Measurements from ENCODE around the gene MASP1. TPM values are rescaled to one million over a fixed set of nuclear protein-coding genes. Genes with fewer than 3 reads are reported as not detected.

Gene MASP1
- total and polyA plus RNA-seq, 2 donors (not counting 1 experiment from before 2014, with no cell fraction given) = not detected

DNA sequence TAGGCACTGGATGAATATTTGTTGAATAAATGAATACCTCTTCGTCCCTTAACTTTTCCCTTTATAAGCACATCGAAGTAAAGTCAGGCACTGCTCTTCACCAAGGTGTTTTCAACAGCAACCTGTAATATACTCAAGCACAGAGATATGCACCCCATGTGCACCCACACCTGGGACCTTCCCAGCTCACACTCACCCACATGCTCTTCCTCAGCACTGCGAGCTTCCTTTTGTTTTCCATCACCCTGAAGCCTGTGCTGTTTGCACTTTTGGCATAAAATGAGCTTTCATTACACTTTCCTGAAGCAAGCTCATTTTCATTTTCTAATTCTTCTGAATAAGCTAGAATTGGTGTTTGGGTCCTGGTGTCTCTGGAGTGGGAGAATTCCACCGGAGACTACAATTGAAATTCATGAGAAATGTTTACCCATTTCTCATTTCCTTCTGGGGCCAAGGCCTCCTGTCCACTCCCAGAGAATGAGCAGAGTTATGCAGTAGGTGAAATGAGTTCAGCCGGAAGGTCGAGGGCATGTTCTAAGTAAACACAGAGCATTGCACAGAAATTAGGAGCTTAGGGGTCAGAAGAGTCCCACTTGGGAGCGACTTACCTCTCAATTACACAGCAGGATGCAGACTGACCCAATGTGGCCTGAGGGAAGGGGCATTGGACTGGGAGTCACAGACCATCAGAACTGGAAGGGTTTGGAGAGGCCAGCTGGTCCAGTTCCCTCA is 15.0 kb downstream of the MASP1 start:
- Histone ChIP-seq H3K79me2 (ENCODE audit: control insufficient read depth, insufficient read depth, low read length) (no peaks in the 10 kb centered on the region), H3K9ac (ENCODE audit: low read length) (no peak overlapping the region), H3K4me2 (replicated peaks; ENCODE audit: low read depth, low read length, poor library complexity, severe bottlenecking) (no peak overlapping the region), H3K9me3 (ENCODE audit: control extremely low read depth in 1 of 3, control insufficient read depth in 2 of 3, insufficient read depth in 1 of 3, low read length in 2 of 3) (no peaks in the 10 kb centered on the region), H3K27ac (ENCODE audit: low read length in 2 of 2) (no peak overlapping the region), H3K4me1 (ENCODE audit: control insufficient read depth in 2 of 2, insufficient read depth in 2 of 2, low read length in 2 of 2) (no peaks in the 10 kb centered on the region), H2AFZ (ENCODE audit: insufficient read depth, low read depth, low read length, poor library complexity, severe bottlenecking) (no peak overlapping the region), H3K36me3 (replicated peaks in 1 of 2; ENCODE audit: control extremely low read depth in 1 of 2, control insufficient read depth in 1 of 2, extremely low read depth in 1 of 2, insufficient read depth in 2 of 2, low read length in 1 of 2) (no peaks in the 10 kb centered on the region), H3K27me3 (replicated peaks in 1 of 4; ENCODE audit: control extremely low read depth in 1 of 4, control insufficient read depth in 3 of 4, insufficient read depth in 4 of 4, low read length in 3 of 4) (peaks cover 0 to 2% (median 0%) of the 10 kb centered on the region in 4 experiments), H4K20me1 (ENCODE audit: control insufficient read depth, insufficient read depth, low read length, poor library complexity, severe bottlenecking) (no peaks in the 10 kb centered on the region), H3K4me3 (ENCODE audit: control extremely low read depth in 1 of 5, extremely low read depth in 1 of 5, insufficient read depth in 1 of 5, low read depth in 2 of 5, low read length in 4 of 5) (no peak overlapping the region)
- ChIA-PET CTCF (interaction anchor here (0.6 kb wide), 1 partner anchor 1331 kb away, joined by 4 read pairs; no protein-coding TSS in a partner anchor), POLR2A (no interaction called here)
- WGBS (ENCODE audit: insufficient coverage) = 83% methylated on average over 4 of the region's 7 CpGs
- intact Hi-C loops (cut with micrococcal nuclease) = no loop called here
- TF ChIP-seq EZH2 (IDR thresholded peaks at IDR 0.05; ENCODE audit: borderline replicate concordance, insufficient read depth, low read depth, low read length, poor library complexity, severe bottlenecking) = no peak
- TF ChIP-seq, protein P1, sequence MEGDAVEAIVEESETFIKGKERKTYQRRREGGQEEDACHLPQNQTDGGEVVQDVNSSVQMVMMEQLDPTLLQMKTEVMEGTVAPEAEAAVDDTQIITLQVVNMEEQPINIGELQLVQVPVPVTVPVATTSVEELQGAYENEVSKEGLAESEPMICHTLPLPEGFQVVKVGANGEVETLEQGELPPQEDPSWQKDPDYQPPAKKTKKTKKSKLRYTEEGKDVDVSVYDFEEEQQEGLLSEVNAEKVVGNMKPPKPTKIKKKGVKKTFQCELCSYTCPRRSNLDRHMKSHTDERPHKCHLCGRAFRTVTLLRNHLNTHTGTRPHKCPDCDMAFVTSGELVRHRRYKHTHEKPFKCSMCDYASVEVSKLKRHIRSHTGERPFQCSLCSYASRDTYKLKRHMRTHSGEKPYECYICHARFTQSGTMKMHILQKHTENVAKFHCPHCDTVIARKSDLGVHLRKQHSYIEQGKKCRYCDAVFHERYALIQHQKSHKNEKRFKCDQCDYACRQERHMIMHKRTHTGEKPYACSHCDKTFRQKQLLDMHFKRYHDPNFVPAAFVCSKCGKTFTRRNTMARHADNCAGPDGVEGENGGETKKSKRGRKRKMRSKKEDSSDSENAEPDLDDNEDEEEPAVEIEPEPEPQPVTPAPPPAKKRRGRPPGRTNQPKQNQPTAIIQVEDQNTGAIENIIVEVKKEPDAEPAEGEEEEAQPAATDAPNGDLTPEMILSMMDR (IDR thresholded peaks at IDR 0.05) = no peak
- Mint-ChIP-seq H3K9me3 (ENCODE audit: insufficient read depth) (no peaks in the 10 kb centered on the region), H3K4me3 (no peak overlapping the region), H3K4me1 (no peaks in the 10 kb centered on the region), H3K27ac (no peak overlapping the region), H3K27me3 (peaks cover 59% of the 10 kb centered on the region)
- ATAC-seq (ENCODE audit: low read depth) = no peak
- no peak for DNase-seq

DNA sequence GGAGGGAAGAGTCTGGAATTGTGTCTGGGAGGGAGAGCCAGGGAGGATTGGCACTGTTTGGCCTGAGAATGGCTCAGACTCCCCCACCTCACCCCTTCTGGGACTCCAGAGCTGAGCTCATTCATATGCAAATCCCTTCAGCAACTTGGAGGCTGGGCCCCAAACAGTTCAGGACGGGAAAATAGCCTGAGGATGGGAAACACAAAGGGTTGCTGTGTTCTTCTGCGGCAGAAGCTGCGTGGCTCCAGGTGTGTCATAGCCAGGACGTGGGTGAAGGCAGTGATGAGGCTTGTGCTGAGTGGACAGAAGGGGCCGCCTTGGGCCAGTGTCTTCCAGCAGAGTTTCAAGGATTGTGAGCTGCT is 16.6 kb downstream of the MASP1 start:
- intact Hi-C loops (cut with micrococcal nuclease) = no loop called here
- 59% methylated on average over 5 of the region's 5 CpGs for WGBS (ENCODE audit: insufficient coverage)
- H3K4me2 ChIP-seq (replicated peaks; ENCODE audit: low read depth, low read length, poor library complexity, severe bottlenecking) = no peak overlapping the region
- H3K27ac ChIP-seq (ENCODE audit: low read length in 2 of 2) = no peak overlapping the region
- peaks cover 0 to 2% (median 0%) of the 10 kb centered on the region in 4 experiments for H3K27me3 ChIP-seq (replicated peaks in 1 of 4; ENCODE audit: control extremely low read depth in 1 of 4, control insufficient read depth in 3 of 4, insufficient read depth in 4 of 4, low read length in 3 of 4)
- DNase-seq (no peak), ATAC-seq (ENCODE audit: low read depth) (no peak)
- no peaks in the 10 kb centered on the region for H3K4me1 Mint-ChIP-seq
- no peak overlapping the region for H2AFZ ChIP-seq (ENCODE audit: insufficient read depth, low read depth, low read length, poor library complexity, severe bottlenecking)
- H3K27ac Mint-ChIP-seq = no peak overlapping the region
- CTCF ChIA-PET = no interaction called here
- peaks cover 55% of the 10 kb centered on the region for H3K27me3 Mint-ChIP-seq
- POLR2A ChIA-PET = no interaction called here
- no peak overlapping the region for H3K9ac ChIP-seq (ENCODE audit: low read length)
- no peaks in the 10 kb centered on the region for H4K20me1 ChIP-seq (ENCODE audit: control insufficient read depth, insufficient read depth, low read length, poor library complexity, severe bottlenecking)
- no peaks in the 10 kb centered on the region for H3K79me2 ChIP-seq (ENCODE audit: control insufficient read depth, insufficient read depth, low read length)
- H3K4me3 ChIP-seq (ENCODE audit: control extremely low read depth in 1 of 5, extremely low read depth in 1 of 5, insufficient read depth in 1 of 5, low read depth in 2 of 5, low read length in 4 of 5) = no peak overlapping the region
- peaks cover 6% of the 10 kb centered on the region for H3K9me3 Mint-ChIP-seq (ENCODE audit: insufficient read depth)
- no peak overlapping the region for H3K4me3 Mint-ChIP-seq
- H3K9me3 ChIP-seq (ENCODE audit: control extremely low read depth in 1 of 3, control insufficient read depth in 2 of 3, insufficient read depth in 1 of 3, low read length in 2 of 3) = no peaks in the 10 kb centered on the region
- no peaks in the 10 kb centered on the region for H3K4me1 ChIP-seq (ENCODE audit: control insufficient read depth in 2 of 2, insufficient read depth in 2 of 2, low read length in 2 of 2)
- TF ChIP-seq, protein P1 (IDR thresholded peaks at IDR 0.05) = no peak
- no peak for TF ChIP-seq EZH2 (IDR thresholded peaks at IDR 0.05; ENCODE audit: borderline replicate concordance, insufficient read depth, low read depth, low read length, poor library complexity, severe bottlenecking)
- H3K36me3 ChIP-seq (replicated peaks in 1 of 2; ENCODE audit: control extremely low read depth in 1 of 2, control insufficient read depth in 1 of 2, extremely low read depth in 1 of 2, insufficient read depth in 2 of 2, low read length in 1 of 2) = no peaks in the 10 kb centered on the region

All from B cell (primary cell).